NCI-H510A treated with DMSO at 0.1 percent for 48 hours (cell line): ENCODE measurements around the gene ZNF485.
"Not testable (repeated sequence)": the region's sequence is repeated elsewhere in the genome, so short reads cannot be mapped to it uniquely, and the experiment has no call there.

Experiments
- DNase-seq: peaks from one replicate; lab custom pipeline; 2025; lab: John Stamatoyannopoulos, UW

The ZNF485 gene

DNA sequence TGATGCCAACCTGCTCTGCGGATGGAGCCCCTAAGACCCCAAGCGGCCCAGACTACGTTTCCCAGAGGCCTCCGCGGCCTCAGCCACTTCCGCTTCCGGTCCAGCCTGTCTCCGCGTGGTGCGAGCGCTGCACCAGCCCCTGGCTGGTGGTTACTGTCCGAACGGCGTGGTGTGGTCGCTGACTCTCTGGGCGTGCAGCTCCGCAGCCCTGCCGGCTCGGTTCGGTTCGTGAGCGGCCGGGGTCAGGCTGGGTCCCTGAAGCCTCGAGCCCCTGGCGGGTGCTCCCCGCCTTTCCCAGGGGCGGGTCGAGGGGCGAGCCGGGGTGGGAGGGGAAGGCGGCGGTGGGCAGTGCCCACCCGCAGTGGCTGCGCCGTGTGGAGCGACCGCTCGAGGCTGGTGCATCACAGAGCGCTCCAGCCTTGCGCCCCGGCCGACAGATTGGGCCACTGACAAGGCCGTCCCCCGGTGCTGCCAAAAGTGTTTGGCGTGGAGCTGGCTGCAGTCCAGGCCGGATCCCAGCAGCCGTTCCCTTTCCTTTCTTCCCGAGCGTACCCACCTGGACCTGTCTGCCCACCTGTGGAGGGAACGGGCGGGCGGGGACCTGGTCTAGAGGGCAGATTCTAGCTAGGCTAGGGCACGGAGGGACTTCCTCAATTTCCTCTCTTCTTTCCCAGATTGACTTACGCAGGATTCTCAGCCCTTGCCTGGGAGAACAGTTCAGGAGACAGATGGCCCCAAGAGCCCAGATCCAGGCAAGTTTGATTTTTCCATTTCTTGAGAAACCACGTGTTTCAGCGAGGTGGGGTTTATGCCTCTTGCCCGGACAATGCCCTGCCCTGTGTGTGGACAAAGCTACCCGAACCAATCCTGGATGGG is at the start of gene ZNF485:
Gene ZNF485 (plus strand): TSS at position 116 of the 876 bp plus-strand sequence. CDS start 613 bp downstream, at position 729.
- peak; percentile 47 for DNase-seq

GRCh38 chr10:43557214-43557613 is 49.0 kb upstream of the ZNF485 start:
- DNase-seq: no peak

GRCh38 chr10:43569681-43570080 is 36.6 kb upstream of the ZNF485 start:
- no peak for DNase-seq

DNA sequence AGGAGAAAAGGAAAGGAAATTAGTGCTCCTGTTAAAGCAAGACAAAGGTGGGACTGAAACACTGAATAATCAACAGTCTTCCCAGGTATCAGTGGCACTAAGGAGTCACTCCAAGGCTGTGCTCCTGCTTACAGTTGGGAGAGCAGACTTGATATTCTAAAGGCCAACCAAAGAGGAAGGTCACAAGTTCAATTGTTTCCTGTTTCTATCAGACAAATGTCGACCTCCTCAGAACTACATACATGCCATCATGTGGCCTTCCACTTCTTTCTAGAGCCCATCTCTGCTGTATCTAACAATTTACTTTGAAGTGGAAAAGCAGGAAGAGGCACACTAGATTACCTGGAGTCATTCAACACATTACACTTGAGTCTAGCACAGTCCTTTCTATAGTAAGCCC is 35.3 kb upstream of the ZNF485 start:
- DNase-seq: no peak

- DNase-seq: no peak
These were observed 32.8 kb upstream of the ZNF485 start for GRCh38 chr10:43573250-43574000.

DNA sequence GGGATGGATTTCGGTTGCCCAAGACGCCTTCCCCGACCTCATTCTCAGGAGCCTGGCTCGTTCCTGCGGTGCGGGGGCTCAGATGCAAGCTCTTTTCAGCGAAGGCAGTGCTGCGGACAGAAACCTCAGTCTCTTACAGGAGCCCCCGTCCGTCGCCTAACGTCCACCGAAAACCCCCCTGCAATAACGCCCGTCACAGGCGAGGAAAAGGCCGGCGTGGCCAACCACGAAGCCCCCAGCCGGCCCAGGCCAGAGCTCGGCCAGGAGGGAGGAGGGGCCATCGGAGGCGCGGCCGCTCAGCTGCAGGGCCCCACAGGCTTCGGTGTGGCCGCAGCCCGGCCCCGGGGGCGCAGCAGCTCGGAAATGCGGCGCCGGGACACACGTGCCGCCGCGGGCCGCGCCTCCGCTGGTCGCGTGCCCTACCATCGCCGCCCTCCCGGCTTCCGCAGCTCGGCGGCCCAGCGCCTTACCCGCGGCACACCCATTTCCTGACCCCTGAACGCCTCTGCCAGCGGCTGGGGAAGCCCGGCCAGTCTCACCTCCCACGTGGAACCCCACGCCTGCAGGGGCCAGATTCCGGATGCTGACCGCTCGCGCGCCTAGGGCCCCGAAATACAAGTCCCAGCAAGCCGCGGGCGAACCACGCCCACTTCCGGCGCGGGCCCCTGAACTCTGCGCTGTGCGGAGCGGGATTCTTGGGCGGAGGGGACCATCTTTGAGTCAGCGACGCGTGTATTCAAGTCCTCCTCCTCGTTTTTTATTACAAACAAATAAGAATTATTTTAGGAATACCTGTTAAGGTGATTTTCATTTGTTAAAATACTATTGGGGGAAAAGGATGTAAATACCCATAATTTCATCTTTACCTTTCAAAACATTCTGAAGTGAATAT is 32.0 kb upstream of the ZNF485 start, which contains the start of gene ZNF239:
Gene ZNF239 (minus strand): TSS at position 616 of the 892 bp plus-strand sequence. CDS start 16,537 bp downstream, outside the sequence.
- peak; percentile 39 for DNase-seq

DNA sequence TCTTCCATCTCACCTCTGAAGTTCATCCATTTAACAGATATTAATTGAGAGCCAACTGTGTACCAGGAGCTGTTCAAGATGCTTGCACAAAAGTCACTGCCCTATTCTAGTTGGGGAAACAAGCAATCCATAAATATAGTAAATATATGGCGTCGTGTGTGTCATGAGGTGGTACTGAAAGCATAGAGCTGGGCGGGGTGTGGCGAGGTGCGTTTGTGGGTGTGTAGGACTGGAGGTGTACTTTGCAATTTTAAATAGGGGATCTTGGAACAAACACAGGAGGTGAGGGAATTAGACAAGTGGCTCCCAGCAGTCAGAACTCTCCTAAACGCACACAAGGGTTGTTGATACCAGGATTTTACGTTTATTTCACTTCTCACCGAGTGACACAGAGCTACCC is 31.3 kb upstream of the ZNF485 start:
- no peak for DNase-seq

DNA sequence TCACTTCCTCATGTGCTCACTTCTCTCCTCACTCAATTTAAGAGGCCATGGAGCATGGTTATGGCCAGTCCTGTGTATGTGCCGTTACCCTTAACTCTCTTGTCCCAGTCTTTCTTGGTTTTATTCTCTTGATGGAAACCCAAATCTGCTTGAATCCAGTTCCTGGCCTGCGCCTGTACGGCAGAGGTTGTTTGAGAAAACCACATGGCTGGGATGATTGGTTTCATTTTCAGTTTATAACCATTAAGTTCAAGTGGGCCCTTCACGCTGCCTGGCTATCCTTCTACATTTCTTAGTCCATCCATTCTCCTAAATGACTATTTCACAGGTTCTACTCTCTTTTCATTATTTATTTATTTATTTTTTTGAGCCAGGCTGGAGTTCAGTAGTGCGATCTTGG is 30.2 kb upstream of the ZNF485 start:
- no peak for DNase-seq

GRCh38 chr10:43576580-43576979 is 29.7 kb upstream of the ZNF485 start:
- no peak for DNase-seq

GRCh38 chr10:43584051-43584450 is 22.2 kb upstream of the ZNF485 start:
- DNase-seq: no peak

GRCh38 chr10:43585046-43585445 is 21.2 kb upstream of the ZNF485 start:
- no peak for DNase-seq

DNA sequence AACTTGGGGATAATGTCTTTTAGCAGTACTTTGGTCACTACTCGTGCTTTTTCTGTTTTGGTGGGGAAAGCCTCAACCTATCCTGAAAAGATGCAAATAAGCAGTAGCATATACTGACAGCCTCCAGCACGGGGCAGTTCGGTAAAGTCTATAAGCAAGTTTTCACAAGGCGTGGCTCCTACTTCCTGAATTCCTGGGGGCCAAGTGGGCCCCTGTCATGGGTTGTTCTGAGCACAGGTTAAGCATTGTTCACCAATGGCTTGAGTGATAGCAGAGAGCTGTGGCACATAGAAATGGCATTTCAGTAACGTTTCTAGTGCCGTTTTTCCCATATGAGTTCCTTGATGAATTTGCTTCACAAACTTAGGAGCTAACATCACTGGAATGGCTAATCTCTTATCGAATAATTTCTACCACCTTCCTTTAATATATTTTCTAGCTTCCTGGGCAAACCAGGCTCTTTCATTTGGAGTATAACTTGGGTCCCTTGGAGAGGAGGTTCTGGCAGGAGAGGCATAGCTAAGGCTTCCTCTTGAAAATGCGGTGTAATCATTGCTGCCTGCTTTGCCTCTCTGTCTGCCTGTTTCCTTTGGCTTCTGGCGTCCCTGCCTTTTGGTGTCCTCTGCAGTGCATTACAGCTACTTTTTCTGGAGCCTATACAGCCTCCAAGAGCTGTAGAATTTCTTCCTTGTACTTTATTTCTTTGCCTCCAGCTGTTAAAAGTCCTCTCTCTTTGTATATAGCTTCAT is 20.1 kb upstream of the ZNF485 start:
- no peak for DNase-seq

DNA sequence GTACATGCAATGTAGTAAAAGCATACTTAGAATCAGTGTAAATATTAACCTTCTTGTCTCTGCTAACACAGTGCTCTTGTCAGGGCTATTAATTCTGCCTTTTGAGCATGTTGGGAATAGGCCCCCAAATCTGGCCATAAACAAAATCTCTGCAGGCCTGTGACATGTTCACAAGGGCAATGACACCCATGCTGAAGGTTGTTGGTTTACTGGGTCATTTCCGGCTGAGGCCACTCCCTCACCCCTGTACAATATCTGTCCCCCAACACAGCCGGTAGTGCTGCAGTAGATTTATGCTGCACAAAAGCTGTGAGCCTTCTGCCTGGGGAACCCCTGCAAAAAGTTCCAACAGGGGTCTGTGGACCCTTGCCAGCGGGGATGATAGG is 19.5 kb upstream of the ZNF485 start:
- not testable (repeated sequence) for DNase-seq

DNA sequence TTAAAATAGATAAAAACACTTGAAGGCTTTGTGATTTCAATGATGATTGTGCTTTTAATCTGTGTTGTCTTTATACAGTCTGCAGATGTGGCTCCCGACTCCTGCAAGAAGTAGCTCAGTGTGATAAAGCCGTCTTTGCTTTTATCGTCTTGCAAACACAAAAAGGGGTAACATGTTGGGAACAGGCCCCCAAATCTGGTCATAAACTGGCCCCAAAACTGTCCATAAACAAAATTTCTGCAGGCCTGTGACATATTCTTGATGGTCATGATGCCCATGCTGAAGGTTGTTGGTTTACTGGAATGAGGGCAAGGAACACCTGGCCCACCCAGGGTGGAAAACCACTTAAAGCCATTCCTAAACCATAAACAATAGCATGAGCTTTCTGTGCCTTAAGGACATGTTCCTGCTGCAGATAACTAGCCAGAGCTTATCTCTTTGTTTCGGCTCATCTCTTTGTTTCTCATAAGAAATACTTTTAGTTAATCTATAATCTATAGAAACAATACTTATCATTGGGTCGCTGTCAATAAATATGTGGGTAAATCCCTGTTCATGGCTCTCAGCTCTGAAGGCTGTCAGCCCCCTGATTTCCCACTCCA is 14.8 kb upstream of the ZNF485 start:
- no peak for DNase-seq

DNA sequence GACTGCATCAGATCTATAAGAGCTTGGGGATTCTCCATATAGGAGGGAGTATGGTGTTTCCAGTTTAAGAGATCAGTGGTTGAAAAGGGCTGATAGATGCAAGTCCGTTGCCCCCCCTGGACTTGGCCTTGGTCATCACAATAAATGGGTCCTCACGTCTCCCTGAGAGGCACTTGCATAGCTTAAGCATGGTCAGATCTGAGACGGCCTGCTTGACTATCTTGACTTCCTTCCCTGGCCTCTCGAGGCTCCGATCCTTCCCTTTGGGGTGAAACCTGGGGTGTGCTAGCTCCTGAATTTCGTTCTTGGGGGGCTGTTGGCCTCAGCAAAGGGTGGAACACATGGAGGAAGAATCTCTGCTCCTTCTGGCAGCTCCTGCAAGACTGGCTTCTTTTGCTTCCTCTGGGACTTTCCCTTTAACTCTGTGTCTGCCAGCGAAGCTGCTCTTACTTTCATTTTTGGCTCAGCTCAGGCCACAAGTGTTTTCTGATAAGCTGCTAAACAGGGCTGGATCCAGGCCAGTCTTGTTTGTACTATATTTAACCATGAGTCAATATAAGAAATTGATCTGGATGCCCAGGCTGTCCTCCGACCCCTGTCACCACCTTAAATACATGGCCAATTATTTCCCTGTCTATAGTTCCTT is 11.2 kb upstream of the ZNF485 start:
- no peak for DNase-seq

GRCh38 chr10:43595739-43596298 is 10.4 kb upstream of the ZNF485 start:
- no peak for DNase-seq

- no peak for DNase-seq
These were observed 9.7 kb upstream of the ZNF485 start for GRCh38 chr10:43596546-43596945.

GRCh38 chr10:43598446-43598845 is 7.8 kb upstream of the ZNF485 start:
- DNase-seq: no peak

GRCh38 chr10:43599333-43599732 is 6.9 kb upstream of the ZNF485 start:
- no peak for DNase-seq

GRCh38 chr10:43601576-43601975 is 4.7 kb upstream of the ZNF485 start:
- DNase-seq: not testable (repeated sequence)
